ENCODE measurements around the gene CLEC18C. TPM values are rescaled to one million over a fixed set of nuclear protein-coding genes. Genes with fewer than 3 reads are reported as not detected.
"Not testable (repeated sequence)": the region's sequence is repeated elsewhere in the genome, so short reads cannot be mapped to it uniquely, and the experiment has no call there.

The CLEC18C gene
- total and polyA plus RNA-seq, 2 of the 4 experiments (the other 2 are of a cell fraction): 0.03 TPM; not detected in 1

GRCh38 chr16:70128844-70129243 is 44.7 kb upstream of the CLEC18C start:
- H3K4me2 ChIP-seq (ENCODE audit: low read depth, low read length); H2AK5ac ChIP-seq (ENCODE audit: low read depth, low read length); DNase-seq; H3K9ac ChIP-seq (ENCODE audit: low read depth, low read length); H3K23ac ChIP-seq (ENCODE audit: low read depth, low read length); CTCF ChIA-PET; intact Hi-C loops (cut with micrococcal nuclease); ATAC-seq (ENCODE audit: low read depth); H3K9me3 ChIP-seq (ENCODE audit: control insufficient read depth, insufficient read depth, low read length); H2BK15ac ChIP-seq (ENCODE audit: low read depth, low read length); H2BK20ac ChIP-seq (ENCODE audit: low read depth, low read length); H4K8ac ChIP-seq (ENCODE audit: low read depth in 2 of 2, low read length in 2 of 2); H4K5ac ChIP-seq (ENCODE audit: low read depth, low read length); H4K20me1 ChIP-seq (ENCODE audit: insufficient read depth, low read length); H2AFZ ChIP-seq (replicated peaks; ENCODE audit: low read length, poor library complexity); H3K9me1 ChIP-seq (ENCODE audit: insufficient read depth, low read length); H2BK5ac ChIP-seq (ENCODE audit: low read depth, low read length, poor library complexity, severe bottlenecking); H3K4me3 ChIP-seq (ENCODE audit: insufficient read depth, low read depth, low read length); H3K18ac ChIP-seq (ENCODE audit: low read depth, low read length); POLR2A ChIA-PET (ENCODE audit: unreplicated experiment); H3K56ac ChIP-seq (ENCODE audit: extremely low read depth, insufficient read depth, low read length); BruUV-seq (replicated peaks); H3K27me3 ChIP-seq (ENCODE audit: control insufficient read depth, insufficient read depth, low read length); H2AK9ac ChIP-seq (replicated peaks; ENCODE audit: low read depth, low read length, poor library complexity); H3K4ac ChIP-seq (ENCODE audit: low read depth, low read length); H2BK120ac ChIP-seq (ENCODE audit: low read depth, low read length); H3K79me1 ChIP-seq (ENCODE audit: low read depth in 1 of 2, low read length in 2 of 2); H3K27ac ChIP-seq (ENCODE audit: insufficient read depth, low read length); H3K4me1 ChIP-seq (ENCODE audit: control insufficient read depth, insufficient read depth, low read length); H3K14ac ChIP-seq (replicated peaks; ENCODE audit: low read depth, low read length); in situ Hi-C loops (cut with MboI; ENCODE audit: low sequenced_read_pairs); dilution Hi-C loops (cut with HindIII; ENCODE audit: low sequenced_read_pairs, unreplicated experiment); H4K91ac ChIP-seq (ENCODE audit: insufficient read depth, low read depth, low read length): not testable (repeated sequence)
- no CpG with 5 or more reads among the region's 10 CpGs for whole genome bisulfite sequencing, 2 experiments (ENCODE audit: extremely low coverage in 2 of 2, insufficient read length in 1 of 2)
- H3K36me3 ChIP-seq (ENCODE audit: control insufficient read depth, insufficient read depth, low read length): peaks cover 26% of the 10 kb centered on the region

DNA sequence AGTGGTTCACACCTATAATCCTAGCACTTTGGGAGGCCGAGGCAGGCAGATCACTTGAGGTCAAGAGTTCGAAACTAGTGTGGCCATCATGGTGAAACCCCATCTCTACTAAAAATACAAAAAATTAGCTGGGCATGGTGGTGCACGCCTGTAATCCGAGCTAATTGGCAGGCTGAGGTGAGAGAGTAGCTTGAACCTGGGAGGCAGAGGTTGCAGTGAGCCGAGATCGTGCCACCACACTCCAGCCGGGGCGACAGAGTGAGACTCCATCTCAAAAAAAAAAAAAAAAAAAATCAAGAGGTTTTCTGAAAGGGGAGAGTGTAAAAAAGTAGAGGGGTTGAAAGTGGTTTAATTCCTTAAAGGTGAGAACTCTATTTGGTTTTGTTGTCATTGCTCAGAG is 37.8 kb upstream of the CLEC18C start:
- dilution Hi-C loops (cut with HindIII; ENCODE audit: low sequenced_read_pairs, unreplicated experiment); POLR2A ChIA-PET (ENCODE audit: unreplicated experiment): not testable (repeated sequence)

More for the DNA sequence above, 37.8 kb upstream of the CLEC18C start:
- H3K9me1 ChIP-seq (ENCODE audit: insufficient read depth, low read length); H3K27me3 ChIP-seq (ENCODE audit: control insufficient read depth, insufficient read depth, low read length); in situ Hi-C loops (cut with MboI; ENCODE audit: low sequenced_read_pairs); H3K4ac ChIP-seq (ENCODE audit: low read depth, low read length); H3K9ac ChIP-seq (ENCODE audit: low read depth, low read length); H3K14ac ChIP-seq (replicated peaks; ENCODE audit: low read depth, low read length); H4K5ac ChIP-seq (ENCODE audit: low read depth, low read length); BruUV-seq (replicated peaks); H2BK5ac ChIP-seq (ENCODE audit: low read depth, low read length, poor library complexity, severe bottlenecking); intact Hi-C loops (cut with micrococcal nuclease); H3K18ac ChIP-seq (ENCODE audit: low read depth, low read length); H2AK9ac ChIP-seq (replicated peaks; ENCODE audit: low read depth, low read length, poor library complexity); ATAC-seq (ENCODE audit: low read depth); H3K79me1 ChIP-seq (ENCODE audit: low read depth in 1 of 2, low read length in 2 of 2); DNase-seq; H3K4me2 ChIP-seq (ENCODE audit: low read depth, low read length); H4K91ac ChIP-seq (ENCODE audit: insufficient read depth, low read depth, low read length); H4K8ac ChIP-seq (ENCODE audit: low read depth in 2 of 2, low read length in 2 of 2); H3K4me1 ChIP-seq (ENCODE audit: control insufficient read depth, insufficient read depth, low read length); H3K27ac ChIP-seq (ENCODE audit: insufficient read depth, low read length); H3K9me3 ChIP-seq (ENCODE audit: control insufficient read depth, insufficient read depth, low read length); H2AK5ac ChIP-seq (ENCODE audit: low read depth, low read length); H2BK120ac ChIP-seq (ENCODE audit: low read depth, low read length); CTCF ChIA-PET; H3K56ac ChIP-seq (ENCODE audit: extremely low read depth, insufficient read depth, low read length); H3K4me3 ChIP-seq (ENCODE audit: insufficient read depth, low read depth, low read length); H2BK15ac ChIP-seq (ENCODE audit: low read depth, low read length); H3K23ac ChIP-seq (ENCODE audit: low read depth, low read length); H2BK20ac ChIP-seq (ENCODE audit: low read depth, low read length); H4K20me1 ChIP-seq (ENCODE audit: insufficient read depth, low read length); H2AFZ ChIP-seq (replicated peaks; ENCODE audit: low read length, poor library complexity): not testable (repeated sequence)
- WGBS, 2 experiments (ENCODE audit: extremely low coverage in 2 of 2, insufficient read length in 1 of 2): 100% methylated on average over 2 of the region's 8 CpGs; no CpG with 5 or more reads in 1 of the 2 experiments
- H3K36me3 ChIP-seq (ENCODE audit: control insufficient read depth, insufficient read depth, low read length): peaks cover 31% of the 10 kb centered on the region

All from IMR-90 (cell line).